Measurements from ENCODE around the gene GID4. TPM values are rescaled to one million over a fixed set of nuclear protein-coding genes. Genes with fewer than 3 reads are reported as not detected.

The GID4 gene
- total RNA-seq (2022; extraction: Qiagen RNA extraction) = 9.2 to 11.4 TPM (median 10.9 TPM) in 5 replicates

DNA sequence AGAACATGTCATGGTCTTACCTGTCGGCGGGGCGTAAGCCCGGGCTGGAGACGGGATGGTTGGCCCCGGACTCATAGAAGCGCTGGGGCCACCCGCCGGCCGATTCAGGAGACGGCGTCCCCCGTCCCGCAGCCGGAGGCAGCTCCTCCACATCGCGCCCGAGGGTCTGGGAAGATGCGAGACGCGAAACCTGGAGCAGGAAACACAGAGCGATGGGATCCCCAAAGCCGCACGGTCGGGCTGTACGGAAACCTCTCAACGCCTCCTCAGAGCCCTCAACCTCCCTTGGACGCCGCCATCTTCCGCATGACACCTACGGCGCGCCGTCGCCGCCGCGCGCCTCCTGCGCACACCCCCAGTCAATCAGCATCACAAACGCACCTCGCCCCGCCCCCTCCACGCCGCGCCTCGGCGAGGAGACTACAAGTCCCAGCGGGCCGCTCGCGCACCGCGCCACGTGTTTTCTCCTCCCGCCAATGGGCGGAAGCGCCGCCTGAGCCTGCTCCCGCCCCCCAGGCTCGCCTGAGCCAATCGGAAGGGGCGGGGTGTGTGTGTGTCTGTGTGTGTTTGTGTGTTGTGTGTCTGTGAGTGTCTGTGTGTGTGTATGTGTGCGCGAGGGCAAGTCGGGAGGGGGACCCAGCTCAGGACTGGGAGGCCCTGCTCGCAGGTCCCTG lies at the start of gene GID4, which contains the start of gene ATPAF2:
GID4 (plus strand) TSS at position 548 of the 674 bp plus-strand sequence; CDS start at position 605, 57 bp downstream.
ATPAF2 (minus strand) TSS at position 308 of the 674 bp plus-strand sequence; CDS start at position 153, 155 bp downstream.

DNA sequence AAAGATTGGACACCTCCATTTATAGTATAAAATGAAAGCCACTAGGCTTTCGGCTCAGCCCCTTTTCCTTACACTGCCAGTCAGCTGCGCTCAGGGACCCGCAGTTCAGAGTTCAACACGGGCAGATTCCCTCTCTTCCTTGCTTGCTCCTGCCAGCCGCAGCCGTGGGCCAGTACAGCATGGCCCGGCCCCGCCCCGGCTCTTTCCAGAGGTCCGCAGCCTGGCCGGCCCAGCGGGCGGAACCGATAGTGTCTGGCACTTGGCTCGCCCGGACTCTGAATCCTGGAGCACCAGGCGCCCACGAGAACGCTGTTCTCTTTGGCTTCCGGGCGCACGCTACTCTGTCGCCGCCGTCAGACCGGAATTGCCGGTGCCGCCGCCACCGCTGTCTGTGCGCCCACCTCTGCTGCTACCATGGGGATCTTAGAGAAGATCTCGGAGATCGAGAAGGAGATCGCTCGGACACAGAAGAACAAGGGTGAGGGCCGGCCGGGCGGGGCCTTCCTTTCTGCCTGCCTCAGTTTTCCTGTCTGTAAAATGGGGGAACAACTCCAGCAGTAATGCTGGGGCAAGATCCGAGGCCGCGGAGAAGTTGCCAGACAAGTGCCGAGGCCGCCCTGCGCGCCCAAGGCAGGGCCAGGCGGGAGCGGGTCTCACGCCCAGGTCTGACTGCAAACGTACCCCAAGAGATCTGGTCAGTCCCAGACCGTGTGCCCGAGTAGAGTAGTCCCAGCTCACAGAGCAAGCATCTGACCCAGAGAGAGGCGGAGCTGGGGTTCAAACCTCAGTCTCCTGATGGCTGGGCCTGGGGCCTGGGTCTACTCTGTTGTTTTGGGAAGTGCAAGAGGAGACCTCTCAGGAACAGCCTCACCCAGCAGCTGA lies 48.6 kb downstream of the GID4 start, which contains the start of gene DRG2:
DRG2 (plus strand) TSS at position 339 of the 882 bp plus-strand sequence; CDS start at position 415, 76 bp downstream.

DNA sequence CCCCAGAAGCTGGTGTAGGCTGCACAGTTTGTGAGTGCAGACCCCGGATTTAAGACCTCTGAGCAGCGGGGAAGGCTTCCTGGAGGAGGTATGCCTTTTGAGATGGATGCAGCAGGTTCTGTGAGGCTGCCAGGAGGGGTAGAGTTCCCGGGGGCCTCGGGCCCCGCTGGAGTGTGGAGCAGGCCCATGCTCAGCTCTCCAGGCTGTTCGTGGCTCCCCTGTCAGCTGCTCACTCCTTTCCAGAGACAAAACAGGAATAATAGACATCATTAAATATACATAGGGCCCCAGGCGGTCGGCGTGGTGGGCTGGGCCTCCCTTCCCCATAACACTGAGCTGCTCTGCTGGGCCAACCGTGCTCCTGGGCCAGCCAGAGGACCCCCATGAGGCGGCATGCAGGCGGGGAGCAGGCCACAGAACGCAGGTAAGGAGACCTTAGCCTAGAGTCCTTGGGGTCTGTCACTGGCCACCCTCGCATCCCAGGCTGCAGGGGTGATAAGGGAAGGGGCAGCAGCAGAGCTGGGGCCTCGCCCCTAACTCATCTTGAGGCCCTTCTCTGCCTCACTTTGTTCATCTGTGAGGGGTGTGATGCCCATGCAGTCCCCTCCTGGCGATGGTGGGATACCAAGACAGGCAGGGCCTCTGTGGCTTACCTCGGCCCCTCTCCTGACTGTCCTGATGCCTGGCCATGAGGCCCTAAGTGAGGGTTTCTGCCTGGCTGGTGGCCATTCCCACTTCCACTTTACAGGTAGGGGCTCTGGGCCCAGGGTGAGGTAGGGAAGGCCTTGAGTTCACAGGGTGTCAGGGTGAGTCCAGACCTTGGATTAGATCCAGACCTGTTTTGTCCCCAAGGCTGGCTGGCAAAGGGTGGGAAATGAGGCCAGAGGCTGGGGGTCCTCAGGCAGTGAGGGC lies 69.4 kb downstream of the GID4 start, which contains the start of gene MYO15A:
MYO15A (plus strand) TSS at position 356 of the 912 bp plus-strand sequence. CDS start 10,045 bp downstream, outside the sequence.

Other genes starting within 250 kb of the GID4 start
- 65.8 to 78.1 TPM (median 72.9 TPM) in 5 replicates for gene SREBF1, start 202.4 kb upstream of the GID4 start, total RNA-seq (2022; extraction: Qiagen RNA extraction)
- gene TOM1L2, start 67.0 kb upstream of the GID4 start, total RNA-seq (2022; extraction: Qiagen RNA extraction) = 19.1 to 24.2 TPM (median 21.0 TPM) in 5 replicates
- gene DRC3, start 66.5 kb upstream of the GID4 start, total RNA-seq (2022; extraction: Qiagen RNA extraction) = 2.0 to 2.5 TPM (median 2.1 TPM) in 5 replicates
- 23.0 to 29.4 TPM (median 28.1 TPM) in 5 replicates for gene ATPAF2, start 240 bp upstream of the GID4 start, total RNA-seq (2022; extraction: Qiagen RNA extraction)
- gene DRG2, start 48.5 kb downstream of the GID4 start, total RNA-seq (2022; extraction: Qiagen RNA extraction) = 47.0 to 54.4 TPM (median 50.7 TPM) in 5 replicates
- gene MYO15A, start 69.3 kb downstream of the GID4 start, total RNA-seq (2022; extraction: Qiagen RNA extraction) = 0.45 to 0.56 TPM (median 0.52 TPM) in 5 replicates
- 45.6 to 51.8 TPM (median 49.4 TPM) in 5 replicates for gene ALKBH5, start 144.4 kb downstream of the GID4 start, total RNA-seq (2022; extraction: Qiagen RNA extraction)
- 12.5 to 16.9 TPM (median 15.6 TPM) in 5 replicates for gene LLGL1, start 186.2 kb downstream of the GID4 start, total RNA-seq (2022; extraction: Qiagen RNA extraction)
- 215 to 250 TPM (median 237 TPM) in 5 replicates for gene FLII, start 219.3 kb downstream of the GID4 start, total RNA-seq (2022; extraction: Qiagen RNA extraction)
- 7.8 to 12.0 TPM (median 10.7 TPM) in 5 replicates for gene MIEF2, start 221.3 kb downstream of the GID4 start, total RNA-seq (2022; extraction: Qiagen RNA extraction)